GM23248 (cell line): ENCODE measurements around the gene NXT1. TPM values are rescaled to one million over a fixed set of nuclear protein-coding genes. Genes with fewer than 3 reads are reported as not detected.

Experiments
- DNase-seq: peaks from one replicate; pipeline ENCODE4 v3.0.0-alpha.2; 2015
- H2AFZ ChIP-seq: fragments of 200-600 bp; sonication (generic); 2 replicates; pipeline ENCODE4 v1.6.1; 2016; ENCODE audit warnings: antibody characterized with exemption
- H3F3A ChIP-seq: fragments of 200-600 bp; sonication (generic); 2 replicates; pipeline ENCODE4 v1.6.1; 2016; ENCODE audit warnings: mild to moderate bottlenecking, antibody characterized with exemption, mixed run types; ENCODE audit not compliant: insufficient read depth
- H3K27ac ChIP-seq: fragments of 200-600 bp; sonication (generic); 2 replicates; pipeline ENCODE4 v1.5.1; 2016; ENCODE audit warnings: mild to moderate bottlenecking
- H3K27me3 ChIP-seq: fragments of 200-600 bp; sonication (generic); replicated peaks from 2 replicates; pipeline ENCODE4 v1.6.1; 2016; ENCODE audit warnings: mild to moderate bottlenecking; ENCODE audit not compliant: insufficient read depth
- H3K36me3 ChIP-seq: fragments of 200-600 bp; sonication (generic); 2 replicates; pipeline ENCODE4 v1.6.1; 2016; ENCODE audit warnings: low read depth, mild to moderate bottlenecking
- H3K4me1 ChIP-seq: fragments of 200-600 bp; sonication (generic); 2 replicates; pipeline ENCODE4 v1.6.1; 2016; ENCODE audit warnings: mild to moderate bottlenecking; ENCODE audit not compliant: insufficient read depth
- H3K4me2 ChIP-seq: fragments of 200-600 bp; sonication (generic); one replicate; pipeline ENCODE4 v1.6.1; 2016; ENCODE audit warnings: mild to moderate bottlenecking; ENCODE audit not compliant: unreplicated experiment
- H3K4me3 ChIP-seq: fragments of 200-600 bp; sonication (generic); 2 replicates; pipeline ENCODE4 v1.5.1; 2016; ENCODE audit warnings: mild to moderate bottlenecking
- H3K79me2 ChIP-seq: fragments of 200-600 bp; sonication (generic); 2 replicates; pipeline ENCODE4 v1.6.1; 2016; ENCODE audit warnings: mild to moderate bottlenecking; ENCODE audit not compliant: insufficient read depth
- H3K9ac ChIP-seq: fragments of 200-600 bp; sonication (generic); 2 replicates; pipeline ENCODE4 v1.6.1; 2016; ENCODE audit warnings: mild to moderate bottlenecking
- H3K9me2 ChIP-seq: fragments of 200-600 bp; sonication (generic); 2 replicates; pipeline ENCODE4 v1.6.1; 2016; ENCODE audit warnings: mixed run types, mild to moderate bottlenecking, moderate library complexity; ENCODE audit not compliant: insufficient read depth
- H3K9me3 ChIP-seq: fragments of 200-600 bp; sonication (generic); one replicate; pipeline ENCODE4 v1.6.1; 2017; ENCODE audit warnings: low read depth
- H4K20me1 ChIP-seq: fragments of 200-600 bp; sonication (generic); 2 replicates; pipeline ENCODE4 v1.6.0; 2016; ENCODE audit not compliant: insufficient read depth
- EZH2 ChIP-seq: fragments of 200-600 bp; sonication (generic); IDR thresholded peaks from 2 replicates; pipeline ENCODE4 v1.6.1; 2018; ENCODE audit warnings: antibody characterized with exemption, mild to moderate bottlenecking; ENCODE audit not compliant: insufficient read depth, poor library complexity, severe bottlenecking
- EZH2phosphoT487 ChIP-seq: fragments of 200-600 bp; sonication (generic); IDR thresholded peaks from 2 replicates; pipeline ENCODE4 v1.6.1; 2018; ENCODE audit warnings: antibody characterized with exemption, moderate library complexity, mild to moderate bottlenecking, low read depth; ENCODE audit not compliant: insufficient read depth
- WGBS, 2 experiments: methylation state at CpG; one replicate each; pipeline ENCODE4 v1.1.6; 2015 to 2017; ENCODE audit warnings: low lambda C conversion rate in 2 of 2, low coverage in 1 of 2; ENCODE audit errors: missing lambda C conversion rate in 2 of 2; 5-methylcytosine and 5-hydroxymethylcytosine counted together
- in situ Hi-C: fragments of 300-500 bp; cut with MboI; formaldehyde crosslinking; loops from 2 replicates; pipeline ENCODE4 v1.15.0; 2020
- polyA plus RNA-seq: library from polyadenylated mRNA; unstranded; fragments of >200 nt; fragmentation: Nextera tagmentation; extraction: Ambion mirVana; gene quantifications from 2 replicates; pipeline ENCODE4 v1.2.1, GENCODE V29; 2016
- total RNA-seq: library from RNA; depleted of rRNA; stranded (reverse); fragments of >200 nt; shearing (Covaris generic); gene quantifications from 2 replicates; pipeline ENCODE4 v1.2.3, GENCODE V29; 2014

Gene NXT1
- total and polyA plus RNA-seq, 2 experiments from 2014 or later: 29.8 to 31.5 TPM

- TF ChIP-seq EZH2phosphoT487 (no peak), EZH2 (no peak)
- H3K9me3 ChIP-seq: no peaks in the 10 kb centered on the region
- H3K4me3 ChIP-seq: peak within 1 kb of the TSS; percentile 87
- H3K36me3 ChIP-seq: no peaks in the 10 kb centered on the region
- H3K27me3 ChIP-seq: no peaks in the 10 kb centered on the region
- H4K20me1 ChIP-seq: 0 out of 2 replicates have a peak, but pooled peaks cover 2% of the 10 kb centered on the region
- peaks cover 28% of the 10 kb centered on the region for H3F3A ChIP-seq
- in situ Hi-C loops: no loop called here
- H3K4me2 ChIP-seq: peak within 1 kb of the TSS; percentile 93
- peak within 1 kb of the TSS; percentile 99 for H3K27ac ChIP-seq
- peak; percentile 99 for DNase-seq
- H3K9ac ChIP-seq: peak within 1 kb of the TSS; percentile 99
- WGBS, 2 experiments: 1% methylated on average over 81 to 82 of the region's 114 CpGs
- H3K79me2 ChIP-seq: peaks cover 46% of the 10 kb centered on the region
- H2AFZ ChIP-seq: peak within 1 kb of the TSS; percentile 61
- peaks cover 33% of the 10 kb centered on the region for H3K4me1 ChIP-seq
- H3K9me2 ChIP-seq: no peaks in the 10 kb centered on the region
Measured at GRCh38 chr20:23361476-23362391, 11.1 kb downstream of the NXT1 start, which contains the start of gene GZF1. Gene GZF1 (plus strand): TSS chr20:23362182. CDS start chr20:23364384, 2,202 bp downstream.

DNA sequence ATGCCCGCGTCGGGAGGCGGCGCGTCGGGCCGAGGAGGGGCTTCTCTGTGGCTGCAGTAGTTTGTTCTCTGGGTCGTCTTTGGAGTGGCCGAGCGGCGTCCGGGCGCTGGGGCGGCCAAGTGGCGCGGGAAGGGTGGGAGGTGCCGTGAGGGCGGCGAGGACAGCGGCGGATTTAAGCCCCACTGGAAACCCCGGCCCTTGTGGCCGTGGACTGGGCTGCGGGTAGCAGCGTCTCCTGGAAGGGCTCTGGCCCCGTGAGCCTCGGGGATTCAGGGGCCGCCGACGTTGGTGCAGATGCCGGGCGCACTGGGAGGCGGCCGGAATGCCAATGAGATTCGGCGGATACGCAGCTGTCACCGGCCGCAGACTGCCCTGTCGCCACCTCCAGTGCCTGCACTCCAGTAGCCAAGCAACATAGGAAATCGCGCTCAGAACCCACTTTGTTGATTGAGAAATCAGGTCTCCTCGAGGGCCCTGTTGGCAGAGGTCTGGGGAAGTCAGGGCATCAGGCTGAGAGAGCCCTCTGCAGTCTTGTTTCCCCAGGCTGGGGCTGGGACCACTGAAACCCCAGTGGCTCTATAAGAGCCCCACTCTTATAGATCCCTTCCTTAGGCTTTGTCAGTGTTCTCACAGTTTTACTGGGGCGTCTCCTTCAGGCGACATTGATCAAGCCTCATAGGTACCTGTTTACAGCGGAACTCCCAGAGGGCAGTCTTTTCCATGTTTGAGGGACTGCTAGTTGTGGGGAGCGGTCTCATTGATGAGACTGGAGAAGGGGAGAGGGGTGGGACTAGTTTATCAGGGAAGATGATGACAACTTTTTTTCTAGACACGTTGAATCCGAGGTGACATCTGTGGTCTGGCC is 12.0 kb downstream of the NXT1 start:
- Histone ChIP-seq H3K27me3 (no peaks in the 10 kb centered on the region), H3K9me2 (no peaks in the 10 kb centered on the region), H3F3A (peaks cover 29% of the 10 kb centered on the region), H3K27ac (peak overlapping the region; percentile 97), H2AFZ (peak overlapping the region; percentile 61), H3K79me2 (peaks cover 54% of the 10 kb centered on the region), H3K4me2 (peak overlapping the region; percentile 93), H3K9me3 (no peaks in the 10 kb centered on the region), H3K9ac (peak overlapping the region; percentile 99), H4K20me1 (peaks cover 6% of the 10 kb centered on the region; the same call in 1 of the 2 replicates), H3K4me3 (peak overlapping the region; percentile 87), H3K4me1 (peaks cover 38% of the 10 kb centered on the region), H3K36me3 (no peaks in the 10 kb centered on the region)
- WGBS, 2 experiments: 3 to 4% methylated on average over 41 to 48 of the region's 50 CpGs
- peak; percentile 74 for DNase-seq
- no peak for TF ChIP-seq EZH2phosphoT487
- no peak for TF ChIP-seq EZH2
- in situ Hi-C loops: no loop called here

DNA sequence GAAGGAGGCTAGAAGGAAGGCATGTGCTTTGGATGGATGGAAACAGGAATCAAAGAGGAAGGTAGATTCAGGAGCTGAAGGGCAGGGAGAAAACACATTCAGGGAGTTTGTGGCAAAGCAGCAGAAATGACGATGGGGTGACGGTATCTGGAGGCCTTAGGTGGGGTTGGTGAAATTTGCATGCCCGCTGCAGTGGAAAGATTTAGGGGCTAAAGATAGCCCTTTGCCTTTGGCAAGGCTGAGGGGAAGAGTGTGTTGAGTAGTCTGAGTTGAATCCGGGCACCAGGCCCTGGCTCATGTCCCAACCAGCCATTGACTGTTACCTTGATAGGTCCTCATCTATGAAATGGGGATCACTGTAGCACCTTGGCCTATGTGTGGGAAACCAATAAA is 12.7 kb downstream of the NXT1 start:
- H3K4me3 ChIP-seq: peak overlapping the region; percentile 87
- no peak for TF ChIP-seq EZH2
- no peak for TF ChIP-seq EZH2phosphoT487
- peaks cover 35% of the 10 kb centered on the region for H3F3A ChIP-seq
- no peaks in the 10 kb centered on the region for H3K27me3 ChIP-seq
- H3K9me3 ChIP-seq: no peaks in the 10 kb centered on the region
- peaks cover 13% of the 10 kb centered on the region; the same call in 1 of the 2 replicates for H4K20me1 ChIP-seq
- no peaks in the 10 kb centered on the region for H3K9me2 ChIP-seq
- peak overlapping the region; percentile 93 for H3K4me2 ChIP-seq
- H3K27ac ChIP-seq: peak overlapping the region; percentile 97
- no peaks in the 10 kb centered on the region for H3K36me3 ChIP-seq
- WGBS, 2 experiments: 71 to 77% methylated on average over 4 of the region's 4 CpGs
- DNase-seq: peak; percentile 26
- H3K9ac ChIP-seq: peak overlapping the region; percentile 99
- H3K4me1 ChIP-seq: peaks cover 44% of the 10 kb centered on the region
- H2AFZ ChIP-seq: no peak overlapping the region
- peaks cover 61% of the 10 kb centered on the region for H3K79me2 ChIP-seq
- in situ Hi-C loops: no loop called here

DNA sequence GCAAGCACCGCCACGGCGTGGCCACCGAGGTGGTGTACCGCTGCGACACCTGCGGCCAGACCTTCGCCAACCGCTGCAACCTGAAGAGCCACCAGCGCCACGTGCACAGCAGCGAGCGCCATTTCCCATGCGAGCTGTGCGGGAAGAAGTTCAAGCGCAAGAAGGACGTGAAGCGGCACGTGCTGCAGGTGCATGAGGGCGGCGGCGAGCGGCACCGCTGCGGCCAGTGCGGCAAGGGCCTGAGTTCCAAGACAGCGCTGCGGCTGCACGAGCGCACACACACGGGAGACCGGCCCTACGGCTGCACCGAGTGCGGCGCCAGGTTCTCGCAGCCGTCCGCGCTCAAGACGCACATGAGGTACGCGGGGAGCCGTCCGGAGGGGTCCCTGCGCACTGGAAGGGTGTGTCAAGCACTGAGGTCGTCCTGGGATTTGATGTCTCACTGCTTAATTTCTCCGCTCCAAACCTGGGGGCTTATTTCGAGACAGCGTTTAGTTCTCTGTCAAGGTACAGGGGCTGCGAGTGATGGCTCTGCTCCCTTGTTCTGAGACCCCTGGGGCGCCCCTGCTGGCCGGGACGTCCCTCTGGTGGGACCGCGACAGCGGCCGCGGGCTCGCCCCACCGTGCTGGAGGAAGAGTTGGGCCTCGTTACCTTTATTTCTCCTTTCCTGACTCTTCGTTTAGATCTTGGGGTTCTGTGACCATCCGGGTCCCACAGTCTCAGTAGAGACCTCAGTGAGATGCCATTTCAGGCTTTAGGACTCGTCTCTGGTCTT is 15.0 kb downstream of the NXT1 start:
- DNase-seq: no peak
- no peak for TF ChIP-seq EZH2phosphoT487
- no peak for TF ChIP-seq EZH2
- Histone ChIP-seq H3F3A (peaks cover 44% of the 10 kb centered on the region), H3K9me2 (no peaks in the 10 kb centered on the region), H3K9me3 (no peaks in the 10 kb centered on the region), H3K4me2 (peak overlapping the region; percentile 35), H3K9ac (no peak overlapping the region), H3K27me3 (no peaks in the 10 kb centered on the region), H3K36me3 (peaks cover 11% of the 10 kb centered on the region; the same call in 1 of the 2 replicates), H3K4me1 (peaks cover 52% of the 10 kb centered on the region), H3K4me3 (no peak overlapping the region), H2AFZ (no peak overlapping the region), H3K27ac (no peak overlapping the region), H4K20me1 (peaks cover 17% of the 10 kb centered on the region; the same call in 1 of the 2 replicates), H3K79me2 (peaks cover 84% of the 10 kb centered on the region)
- 94 to 96% methylated on average over 63 to 65 of the region's 65 CpGs for WGBS, 2 experiments
- in situ Hi-C loops: no loop called here
